ENCODE results near the gene MNT.
A peak's percentile ranks its signal among the peaks of the same experiment; 100 is the strongest.

The MNT gene

GRCh38 chr17:2399572-2400473, 1.0 kb downstream of the MNT start:
- Histone ChIP-seq H3K36me3 (replicated peaks; ENCODE audit: low read depth, low read length) (no peaks in the 10 kb centered on the region), H2AFZ (ENCODE audit: low read depth, low read length) (peak overlapping the region; percentile 81; the same call in 1 of the 2 replicates), H3K27ac (ENCODE audit: low read length) (peak overlapping the region; percentile 64), H3K4me3 (ENCODE audit: low read length) (peak overlapping the region; percentile 97), H3K4me2 (ENCODE audit: low read length) (peak overlapping the region; percentile 96), H3K9ac (ENCODE audit: low read length) (peak overlapping the region; percentile 86), H3K27me3 (ENCODE audit: low read depth, low read length) (no peaks in the 10 kb centered on the region), H3K9me3 (ENCODE audit: insufficient read depth, low read length) (no peaks in the 10 kb centered on the region), H4K20me1 (ENCODE audit: insufficient read depth, low read length) (peaks cover 28% of the 10 kb centered on the region), H3K4me1 (ENCODE audit: low read length) (peaks cover 24% of the 10 kb centered on the region), H3K79me2 (ENCODE audit: low read length) (peaks cover 30% of the 10 kb centered on the region; the same call in 1 of the 2 replicates)
- no peak for TF ChIP-seq EZH2phosphoT487 (IDR thresholded peaks at IDR 0.05; ENCODE audit: low read depth)
- no peak for TF ChIP-seq CTCF (IDR thresholded peaks at IDR 0.05; ENCODE audit: low read depth, low read length)

DNA sequence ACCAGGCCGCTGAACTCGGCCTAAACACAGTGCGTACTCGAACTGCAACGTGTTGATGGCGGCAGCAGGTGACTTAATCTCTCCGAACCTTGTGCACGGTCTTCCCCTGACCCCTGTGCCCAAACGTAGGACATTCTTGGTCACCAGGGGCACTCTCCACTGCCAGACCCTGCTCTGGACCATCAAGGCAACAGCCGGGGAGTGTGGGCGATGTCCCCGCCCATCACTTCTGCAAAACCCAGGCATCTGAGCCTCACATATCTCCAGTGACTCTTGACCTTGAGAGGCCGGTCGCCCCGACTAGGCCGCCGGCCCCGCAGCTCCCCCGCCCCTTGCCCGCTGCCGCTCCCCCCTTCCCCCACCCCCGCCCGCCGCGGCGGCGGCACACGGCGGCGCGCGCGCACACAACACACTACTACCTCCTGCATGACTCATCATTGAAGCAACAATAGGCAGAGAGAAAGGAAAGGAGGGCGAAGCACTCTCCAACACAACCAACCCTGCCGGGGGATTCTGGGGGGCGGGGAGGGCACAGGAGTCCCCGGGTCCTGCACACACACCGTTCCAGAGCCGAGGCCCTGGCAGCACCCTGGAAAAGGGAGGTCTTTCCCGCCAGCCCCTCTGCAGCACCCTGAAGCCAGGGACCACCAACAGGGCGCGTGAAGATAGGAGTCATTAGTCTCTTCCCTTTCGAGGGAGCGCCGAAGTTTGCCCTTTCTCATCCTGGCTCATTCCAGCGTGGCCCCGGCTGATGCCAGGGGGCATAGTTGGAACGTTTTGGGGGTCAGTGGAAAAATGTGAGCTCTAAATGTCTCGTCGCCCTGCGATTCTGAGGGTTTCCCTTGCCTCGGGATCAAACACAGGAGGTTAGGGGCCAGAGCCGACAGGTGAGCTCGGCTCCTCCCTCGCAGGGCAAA, 1.9 kb downstream of the MNT start:
- H3K27me3 ChIP-seq (ENCODE audit: low read depth, low read length), result no peaks in the 10 kb centered on the region
- H3K36me3 ChIP-seq (replicated peaks; ENCODE audit: low read depth, low read length), result no peaks in the 10 kb centered on the region
- H2AFZ ChIP-seq (ENCODE audit: low read depth, low read length), result no peak overlapping the region; the same call in 1 of the 2 replicates
- no peaks in the 10 kb centered on the region for H3K9me3 ChIP-seq (ENCODE audit: insufficient read depth, low read length)
- H3K4me2 ChIP-seq (ENCODE audit: low read length), result peak overlapping the region; percentile 96
- TF ChIP-seq CTCF (IDR thresholded peaks at IDR 0.05; ENCODE audit: low read depth, low read length) (no peak), EZH2phosphoT487 (IDR thresholded peaks at IDR 0.05; ENCODE audit: low read depth) (no peak)
- no peak overlapping the region for H3K27ac ChIP-seq (ENCODE audit: low read length)
- H3K79me2 ChIP-seq (ENCODE audit: low read length), result peaks cover 30% of the 10 kb centered on the region; the same call in 1 of the 2 replicates
- peak overlapping the region; percentile 65; the same call in 1 of the 2 replicates for H3K9ac ChIP-seq (ENCODE audit: low read length)
- H3K4me1 ChIP-seq (ENCODE audit: low read length), result peaks cover 27% of the 10 kb centered on the region
- peaks cover 28% of the 10 kb centered on the region for H4K20me1 ChIP-seq (ENCODE audit: insufficient read depth, low read length)
- H3K4me3 ChIP-seq (ENCODE audit: low read length), result peak overlapping the region; percentile 97

DNA sequence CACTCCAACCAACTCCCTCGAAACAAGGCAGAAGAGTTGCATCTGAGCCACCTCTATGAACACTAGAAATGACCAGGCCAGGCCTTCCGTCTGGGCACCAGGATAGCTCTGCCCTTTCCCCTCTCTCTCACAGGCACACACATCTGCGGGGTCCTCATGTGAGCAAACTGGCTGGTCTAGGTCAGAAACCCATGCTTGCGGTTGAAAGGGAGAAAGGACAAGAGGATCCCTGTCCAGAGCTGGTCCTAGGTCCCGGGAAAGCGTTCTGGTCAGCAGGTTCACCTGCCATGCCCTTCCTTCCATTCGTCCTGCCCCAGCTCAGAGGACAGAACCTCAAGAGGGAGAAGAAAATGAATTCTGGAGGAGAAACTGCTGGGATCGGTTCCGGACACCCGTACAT, 2.7 kb downstream of the MNT start:
- H3K4me3 ChIP-seq (ENCODE audit: low read length), result no peak overlapping the region
- no peaks in the 10 kb centered on the region for H3K27me3 ChIP-seq (ENCODE audit: low read depth, low read length)
- H3K4me1 ChIP-seq (ENCODE audit: low read length), result peaks cover 27% of the 10 kb centered on the region
- peaks cover 28% of the 10 kb centered on the region for H4K20me1 ChIP-seq (ENCODE audit: insufficient read depth, low read length)
- no peak overlapping the region for H3K9ac ChIP-seq (ENCODE audit: low read length)
- H3K27ac ChIP-seq (ENCODE audit: low read length), result no peak overlapping the region
- no peaks in the 10 kb centered on the region for H3K36me3 ChIP-seq (replicated peaks; ENCODE audit: low read depth, low read length)
- no peaks in the 10 kb centered on the region for H3K9me3 ChIP-seq (ENCODE audit: insufficient read depth, low read length)
- TF ChIP-seq CTCF (IDR thresholded peaks at IDR 0.05; ENCODE audit: low read depth, low read length) (no peak), EZH2phosphoT487 (IDR thresholded peaks at IDR 0.05; ENCODE audit: low read depth) (no peak)
- peaks cover 30% of the 10 kb centered on the region; the same call in 1 of the 2 replicates for H3K79me2 ChIP-seq (ENCODE audit: low read length)
- no peak overlapping the region for H2AFZ ChIP-seq (ENCODE audit: low read depth, low read length)
- no peak overlapping the region for H3K4me2 ChIP-seq (ENCODE audit: low read length)
